Body of pancreas (tissue), 4 donors: ENCODE data around the gene NDUFA12.

Experiments used
- POLR2A ChIP-seq, 3 donors: fragments of 450-650 bp; IDR thresholded peaks; one replicate each; pipeline ENCODE4 v1.6.1; 2016; ENCODE audit warnings: antibody characterized with exemption in 3 of 3, mild to moderate bottlenecking in 2 of 3
- TF ChIP-seq, protein P1 (sequence below), 7 experiments: fragments of 450-650 bp in 4 of 7; fragments of 200-600 bp in 3 of 7; sonication (generic) in 3 of 7; IDR thresholded peaks; one replicate each; pipeline ENCODE4 v1.5.1; 2016 to 2019; ENCODE audit warnings: antibody characterized with exemption in 7 of 7

GRCh38 chr12:94965982-94966630, 37.4 kb downstream of the NDUFA12 start:
- no peak for TF ChIP-seq POLR2A (IDR thresholded peaks at IDR 0.05)
- TF ChIP-seq, protein P1, sequence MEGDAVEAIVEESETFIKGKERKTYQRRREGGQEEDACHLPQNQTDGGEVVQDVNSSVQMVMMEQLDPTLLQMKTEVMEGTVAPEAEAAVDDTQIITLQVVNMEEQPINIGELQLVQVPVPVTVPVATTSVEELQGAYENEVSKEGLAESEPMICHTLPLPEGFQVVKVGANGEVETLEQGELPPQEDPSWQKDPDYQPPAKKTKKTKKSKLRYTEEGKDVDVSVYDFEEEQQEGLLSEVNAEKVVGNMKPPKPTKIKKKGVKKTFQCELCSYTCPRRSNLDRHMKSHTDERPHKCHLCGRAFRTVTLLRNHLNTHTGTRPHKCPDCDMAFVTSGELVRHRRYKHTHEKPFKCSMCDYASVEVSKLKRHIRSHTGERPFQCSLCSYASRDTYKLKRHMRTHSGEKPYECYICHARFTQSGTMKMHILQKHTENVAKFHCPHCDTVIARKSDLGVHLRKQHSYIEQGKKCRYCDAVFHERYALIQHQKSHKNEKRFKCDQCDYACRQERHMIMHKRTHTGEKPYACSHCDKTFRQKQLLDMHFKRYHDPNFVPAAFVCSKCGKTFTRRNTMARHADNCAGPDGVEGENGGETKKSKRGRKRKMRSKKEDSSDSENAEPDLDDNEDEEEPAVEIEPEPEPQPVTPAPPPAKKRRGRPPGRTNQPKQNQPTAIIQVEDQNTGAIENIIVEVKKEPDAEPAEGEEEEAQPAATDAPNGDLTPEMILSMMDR (IDR thresholded peaks at IDR 0.05), result no peak
